ENCODE measurements around the gene KCNIP3.

- TF ChIP-seq CTCF (IDR thresholded peaks at IDR 0.05) (no peak), EZH2 (IDR thresholded peaks at IDR 0.05; ENCODE audit: borderline replicate concordance, insufficient read depth, low read depth, low read length, poor library complexity, severe bottlenecking) (no peak)
Measured at GRCh38 chr2:95391641-95392310, 94.6 kb downstream of the KCNIP3 start.

Data from B cell (primary cell).